Measurements from ENCODE around the gene ADAM10. TPM values are rescaled to one million over a fixed set of nuclear protein-coding genes. Genes with fewer than 3 reads are reported as not detected.

Gene ADAM10
- total and polyA plus RNA-seq, 2 donors (not counting 1 experiment from before 2014, with no cell fraction given): 18.8 to 138 TPM

DNA sequence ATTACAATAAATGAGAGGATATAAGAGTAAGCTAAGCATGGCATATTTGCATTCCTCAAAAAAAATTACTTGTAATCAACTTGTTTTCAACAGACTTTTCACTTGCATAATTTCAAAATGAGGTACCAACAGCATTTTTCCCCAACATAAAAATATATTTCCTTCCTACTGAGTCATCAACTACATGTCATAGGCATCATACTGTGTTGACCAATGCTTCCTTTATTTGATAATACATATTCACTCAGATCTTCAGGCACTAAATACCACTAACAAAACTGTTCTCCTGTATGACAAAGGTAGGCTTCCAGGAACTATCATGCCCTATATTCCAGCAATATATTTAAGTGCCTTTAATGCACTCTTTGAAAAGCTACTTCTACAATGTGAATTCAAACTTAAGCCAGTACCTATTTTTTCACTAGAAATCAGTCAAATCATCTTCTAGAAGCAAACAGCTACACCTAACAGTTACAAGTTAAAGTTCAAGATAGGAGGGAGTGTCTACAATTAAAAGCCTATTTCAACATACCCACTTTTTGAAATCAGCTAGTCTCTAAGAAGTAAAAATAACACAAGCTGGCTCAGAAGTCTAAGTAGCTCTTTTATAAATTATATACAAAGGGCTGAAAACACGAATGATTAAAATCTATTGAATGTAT lies 11.3 kb downstream of the ADAM10 start:
- Histone ChIP-seq H3K27ac (ENCODE audit: low read length in 2 of 2) (no peak overlapping the region), H3K79me2 (ENCODE audit: control insufficient read depth, insufficient read depth, low read length) (peaks cover 95% of the 10 kb centered on the region), H4K20me1 (ENCODE audit: control insufficient read depth, insufficient read depth, low read length, poor library complexity, severe bottlenecking) (peaks cover 60% of the 10 kb centered on the region), H3K9ac (ENCODE audit: low read length) (no peak overlapping the region), H3K4me2 (replicated peaks; ENCODE audit: low read depth, low read length, poor library complexity, severe bottlenecking) (no peak overlapping the region), H3K36me3 (replicated peaks in 1 of 2; ENCODE audit: control extremely low read depth in 1 of 2, control insufficient read depth in 1 of 2, extremely low read depth in 1 of 2, insufficient read depth in 2 of 2, low read length in 1 of 2) (no peaks in the 10 kb centered on the region), H3K9me3 (ENCODE audit: control extremely low read depth in 1 of 3, control insufficient read depth in 2 of 3, insufficient read depth in 1 of 3, low read length in 2 of 3) (no peaks in the 10 kb centered on the region), H3K27me3 (replicated peaks in 1 of 4; ENCODE audit: control extremely low read depth in 1 of 4, control insufficient read depth in 3 of 4, insufficient read depth in 4 of 4, low read length in 3 of 4) (no peaks in the 10 kb centered on the region), H2AFZ (ENCODE audit: insufficient read depth, low read depth, low read length, poor library complexity, severe bottlenecking) (no peak overlapping the region), H3K4me1 (ENCODE audit: control insufficient read depth in 2 of 2, insufficient read depth in 2 of 2, low read length in 2 of 2) (peaks cover 3 to 24% of the 10 kb centered on the region in 2 donors), H3K4me3 (ENCODE audit: control extremely low read depth in 1 of 5, extremely low read depth in 1 of 5, insufficient read depth in 1 of 5, low read depth in 2 of 5, low read length in 4 of 5) (no peak overlapping the region)
- DNase-seq (no peak), ATAC-seq (ENCODE audit: low read depth) (no peak)
- intact Hi-C loops (cut with micrococcal nuclease): no loop called here
- no peak for TF ChIP-seq EZH2 (IDR thresholded peaks at IDR 0.05; ENCODE audit: borderline replicate concordance, insufficient read depth, low read depth, low read length, poor library complexity, severe bottlenecking)
- TF ChIP-seq, protein P1, sequence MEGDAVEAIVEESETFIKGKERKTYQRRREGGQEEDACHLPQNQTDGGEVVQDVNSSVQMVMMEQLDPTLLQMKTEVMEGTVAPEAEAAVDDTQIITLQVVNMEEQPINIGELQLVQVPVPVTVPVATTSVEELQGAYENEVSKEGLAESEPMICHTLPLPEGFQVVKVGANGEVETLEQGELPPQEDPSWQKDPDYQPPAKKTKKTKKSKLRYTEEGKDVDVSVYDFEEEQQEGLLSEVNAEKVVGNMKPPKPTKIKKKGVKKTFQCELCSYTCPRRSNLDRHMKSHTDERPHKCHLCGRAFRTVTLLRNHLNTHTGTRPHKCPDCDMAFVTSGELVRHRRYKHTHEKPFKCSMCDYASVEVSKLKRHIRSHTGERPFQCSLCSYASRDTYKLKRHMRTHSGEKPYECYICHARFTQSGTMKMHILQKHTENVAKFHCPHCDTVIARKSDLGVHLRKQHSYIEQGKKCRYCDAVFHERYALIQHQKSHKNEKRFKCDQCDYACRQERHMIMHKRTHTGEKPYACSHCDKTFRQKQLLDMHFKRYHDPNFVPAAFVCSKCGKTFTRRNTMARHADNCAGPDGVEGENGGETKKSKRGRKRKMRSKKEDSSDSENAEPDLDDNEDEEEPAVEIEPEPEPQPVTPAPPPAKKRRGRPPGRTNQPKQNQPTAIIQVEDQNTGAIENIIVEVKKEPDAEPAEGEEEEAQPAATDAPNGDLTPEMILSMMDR (IDR thresholded peaks at IDR 0.05): no peak
- no peaks in the 10 kb centered on the region for H3K9me3 Mint-ChIP-seq (ENCODE audit: insufficient read depth)
- ChIA-PET CTCF (no interaction called here), POLR2A (interaction anchor here (1.4 kb wide), 1 partner anchor 33 kb away, joined by 4 read pairs; the partner anchor contains the start of gene MINDY2)
- H3K27ac Mint-ChIP-seq: no peak overlapping the region
- peak overlapping the region; percentile 9 for H3K4me3 Mint-ChIP-seq
- no peaks in the 10 kb centered on the region for H3K27me3 Mint-ChIP-seq
- WGBS (ENCODE audit: insufficient coverage): no CpG with 5 or more reads among the region's 1 CpG
- H3K4me1 Mint-ChIP-seq: peaks cover 68% of the 10 kb centered on the region

DNA sequence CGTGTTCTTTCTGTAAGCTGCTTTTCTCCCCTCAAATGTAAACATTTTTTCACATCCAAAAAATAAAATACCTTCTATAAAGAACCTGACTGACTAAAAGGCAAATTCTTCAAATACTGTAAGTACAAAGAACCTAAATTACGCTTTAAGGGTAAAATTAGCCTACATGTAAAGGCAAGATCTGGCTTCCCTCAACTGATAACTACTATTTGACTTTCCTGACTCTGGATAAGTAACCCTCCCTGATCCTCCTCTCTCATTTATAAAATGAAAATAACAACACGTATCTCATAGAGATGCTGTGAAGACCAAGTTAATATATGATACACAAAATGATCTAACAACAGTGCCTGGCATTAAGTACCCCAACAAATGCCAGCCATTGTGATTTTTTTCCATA lies 12.2 kb downstream of the ADAM10 start:
- Mint-ChIP-seq H3K27me3 (no peaks in the 10 kb centered on the region), H3K27ac (no peak overlapping the region), H3K4me1 (peaks cover 65% of the 10 kb centered on the region), H3K9me3 (ENCODE audit: insufficient read depth) (no peaks in the 10 kb centered on the region), H3K4me3 (no peak overlapping the region)
- intact Hi-C loops (cut with micrococcal nuclease): no loop called here
- H3K27me3 ChIP-seq (replicated peaks in 1 of 4; ENCODE audit: control extremely low read depth in 1 of 4, control insufficient read depth in 3 of 4, insufficient read depth in 4 of 4, low read length in 3 of 4): no peaks in the 10 kb centered on the region
- H3K4me3 ChIP-seq (ENCODE audit: control extremely low read depth in 1 of 5, extremely low read depth in 1 of 5, insufficient read depth in 1 of 5, low read depth in 2 of 5, low read length in 4 of 5): no peak overlapping the region
- H3K4me2 ChIP-seq (replicated peaks; ENCODE audit: low read depth, low read length, poor library complexity, severe bottlenecking): no peak overlapping the region
- H2AFZ ChIP-seq (ENCODE audit: insufficient read depth, low read depth, low read length, poor library complexity, severe bottlenecking): no peak overlapping the region
- H4K20me1 ChIP-seq (ENCODE audit: control insufficient read depth, insufficient read depth, low read length, poor library complexity, severe bottlenecking): peaks cover 58% of the 10 kb centered on the region
- no peak for ATAC-seq (ENCODE audit: low read depth)
- no peaks in the 10 kb centered on the region for H3K36me3 ChIP-seq (replicated peaks in 1 of 2; ENCODE audit: control extremely low read depth in 1 of 2, control insufficient read depth in 1 of 2, extremely low read depth in 1 of 2, insufficient read depth in 2 of 2, low read length in 1 of 2)
- no peak for DNase-seq
- peaks cover 0 to 27% of the 10 kb centered on the region in 2 donors for H3K4me1 ChIP-seq (ENCODE audit: control insufficient read depth in 2 of 2, insufficient read depth in 2 of 2, low read length in 2 of 2)
- H3K9me3 ChIP-seq (ENCODE audit: control extremely low read depth in 1 of 3, control insufficient read depth in 2 of 3, insufficient read depth in 1 of 3, low read length in 2 of 3): no peaks in the 10 kb centered on the region
- H3K79me2 ChIP-seq (ENCODE audit: control insufficient read depth, insufficient read depth, low read length): peaks cover 95% of the 10 kb centered on the region
- ChIA-PET POLR2A (no interaction called here), CTCF (no interaction called here)
- no peak overlapping the region for H3K9ac ChIP-seq (ENCODE audit: low read length)
- H3K27ac ChIP-seq (ENCODE audit: low read length in 2 of 2): no peak overlapping the region
- 100% methylated on average over 1 of the region's 3 CpGs for WGBS (ENCODE audit: insufficient coverage)
- TF ChIP-seq, protein P1 (IDR thresholded peaks at IDR 0.05): no peak
- no peak for TF ChIP-seq EZH2 (IDR thresholded peaks at IDR 0.05; ENCODE audit: borderline replicate concordance, insufficient read depth, low read depth, low read length, poor library complexity, severe bottlenecking)
